HG03354 (cell line): Measurements from ENCODE around the gene LBH.

Experiments
- ATAC-seq: cut with Tn5 transposase; IDR thresholded peaks from one replicate; pipeline ENCODE4 v1.9.1; 2021; ENCODE audit warnings: mild to moderate bottlenecking; ENCODE audit not compliant: unreplicated experiment, poor library complexity, severe bottlenecking

Gene LBH

DNA sequence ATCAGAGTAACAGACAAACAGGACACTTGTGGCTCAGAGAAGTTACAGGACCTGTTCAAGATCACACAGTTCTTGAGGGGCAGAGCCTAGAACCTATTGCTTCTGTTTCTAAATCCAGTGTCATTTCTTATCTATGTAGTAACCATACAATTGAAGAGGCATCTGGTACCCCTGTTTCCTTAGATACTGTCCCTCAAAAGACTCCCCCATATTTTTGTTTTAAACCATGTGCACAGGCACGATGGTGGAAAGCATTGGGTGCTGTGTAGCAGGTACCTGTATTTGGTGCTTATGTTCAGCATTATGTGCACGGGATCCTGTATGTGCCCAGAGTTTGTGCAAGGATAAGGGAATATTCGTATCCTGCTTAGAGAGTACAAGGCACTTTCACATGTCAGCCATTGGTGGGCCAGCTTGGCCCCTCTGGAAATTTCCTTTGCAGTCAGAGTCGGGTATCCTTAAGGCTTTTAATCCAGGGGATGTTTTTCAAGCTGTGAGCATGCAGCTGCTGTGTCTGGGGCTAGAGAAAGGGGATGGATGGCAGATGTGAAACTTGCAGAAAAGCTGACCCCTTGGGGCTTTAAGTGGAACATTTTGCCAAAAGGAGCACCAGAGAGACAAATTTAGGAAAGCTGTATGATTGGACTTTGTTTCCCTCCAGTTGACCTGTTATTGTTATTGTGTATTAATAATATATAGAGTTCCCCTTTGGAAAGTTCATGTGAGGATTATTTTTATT, 2.1 kb downstream of the LBH start:
- ATAC-seq, result no peak

- ATAC-seq, result no peak
Observed at GRCh38 chr2:30234180-30234971, 3.0 kb downstream of the LBH start.

DNA sequence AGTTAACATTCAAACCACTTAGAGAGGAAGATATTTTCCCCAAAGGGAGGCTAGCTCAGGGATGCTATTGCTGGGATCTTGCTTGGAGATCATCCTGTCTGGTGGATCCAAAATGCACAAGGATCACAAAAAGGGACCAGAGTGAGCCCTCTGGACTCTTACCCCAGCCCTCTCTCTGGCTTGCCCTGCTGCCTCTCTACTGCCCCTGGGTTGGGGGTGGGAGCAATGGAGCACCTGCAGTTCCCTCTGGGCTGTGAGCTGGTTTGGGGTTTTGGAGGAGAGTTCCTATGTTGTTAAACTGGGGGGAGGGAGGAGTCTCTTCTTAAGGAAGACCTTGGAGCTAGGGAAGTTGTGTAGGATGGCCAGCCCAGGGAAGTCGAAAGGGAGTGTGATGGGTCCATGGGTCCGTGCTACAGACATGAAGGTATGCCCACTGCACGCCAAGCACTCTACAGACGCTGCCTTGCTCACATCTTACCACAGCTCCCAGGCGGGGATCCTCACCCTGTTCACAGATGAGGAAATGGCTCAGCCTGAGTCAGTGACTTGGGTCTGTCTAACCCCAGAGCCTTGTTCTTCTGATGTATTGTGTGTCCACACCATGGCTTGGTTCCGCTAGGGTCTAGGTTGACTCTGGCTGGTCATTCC, 3.8 kb downstream of the LBH start:
- no peak for ATAC-seq

DNA sequence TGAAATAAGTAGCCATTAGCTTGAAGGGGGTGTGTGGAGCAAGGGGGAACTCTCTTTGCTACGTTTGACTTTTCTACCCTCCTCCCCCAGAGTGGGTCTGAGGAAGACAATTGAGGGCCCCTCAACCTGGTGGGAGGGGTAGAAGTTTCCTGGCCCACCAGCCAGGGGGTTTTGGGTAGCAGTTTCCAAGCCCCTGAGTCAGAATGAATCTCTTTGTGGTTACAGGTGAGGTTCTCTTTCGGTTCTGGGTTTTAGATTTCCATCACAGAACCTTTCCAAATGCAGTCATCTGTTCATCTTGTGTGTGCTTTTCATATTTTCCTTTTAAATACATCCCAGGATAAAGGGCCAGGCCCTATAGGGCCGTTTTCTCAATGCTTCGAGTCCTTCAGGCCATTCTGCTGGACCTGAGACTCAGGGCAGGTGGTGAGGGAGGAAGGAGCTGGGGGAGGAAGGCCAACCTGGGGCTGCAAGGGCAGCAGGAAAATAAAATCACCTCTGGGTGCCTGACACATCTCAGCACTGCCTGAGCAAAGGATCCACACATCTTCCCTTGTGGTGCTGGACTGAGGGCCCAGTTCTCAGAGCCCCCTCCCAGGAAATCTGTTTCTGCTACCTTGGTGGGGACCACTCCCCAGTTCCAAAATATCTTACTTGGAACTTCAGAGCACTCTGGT, 4.7 kb downstream of the LBH start:
- ATAC-seq, result no peak

- ATAC-seq, result no peak
Observed at GRCh38 chr2:30236591-30237238, 5.4 kb downstream of the LBH start.

GRCh38 chr2:30237239-30237965, 6.1 kb downstream of the LBH start:
- no peak for ATAC-seq

- no peak for ATAC-seq
Observed at GRCh38 chr2:30237966-30238800, 6.8 kb downstream of the LBH start.

DNA sequence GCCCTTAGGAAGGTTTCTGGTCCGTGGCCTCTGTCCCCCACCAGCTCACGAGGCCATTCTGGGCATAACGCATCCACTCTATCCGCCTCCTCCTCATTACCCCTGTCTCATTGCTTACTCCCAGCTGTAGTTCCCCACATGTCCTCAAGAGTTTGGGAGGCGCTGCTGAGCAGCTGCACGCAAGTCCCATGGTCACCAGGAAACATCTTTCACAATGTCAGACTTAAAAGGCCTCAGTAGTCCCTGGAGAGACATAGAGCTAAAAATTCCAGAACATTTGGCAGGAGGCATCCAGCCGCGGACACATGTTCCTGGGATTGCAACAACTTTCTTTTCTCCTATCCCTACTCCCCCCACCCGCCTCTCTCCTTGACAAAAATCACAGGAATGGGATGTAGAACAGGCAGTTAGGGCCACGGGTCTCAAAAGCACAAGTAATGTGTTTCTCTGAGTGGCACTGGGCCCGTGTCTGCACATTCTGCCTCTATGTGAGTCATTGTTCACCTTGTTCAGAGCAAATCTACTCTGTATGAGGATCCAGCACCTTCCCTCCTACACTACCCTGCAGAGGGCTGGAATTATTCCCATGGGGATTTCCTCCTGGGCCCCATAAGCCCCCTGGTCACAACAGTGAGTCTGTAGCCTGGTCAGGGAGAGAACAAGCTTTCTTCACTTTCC, 8.1 kb downstream of the LBH start:
- no peak for ATAC-seq

DNA sequence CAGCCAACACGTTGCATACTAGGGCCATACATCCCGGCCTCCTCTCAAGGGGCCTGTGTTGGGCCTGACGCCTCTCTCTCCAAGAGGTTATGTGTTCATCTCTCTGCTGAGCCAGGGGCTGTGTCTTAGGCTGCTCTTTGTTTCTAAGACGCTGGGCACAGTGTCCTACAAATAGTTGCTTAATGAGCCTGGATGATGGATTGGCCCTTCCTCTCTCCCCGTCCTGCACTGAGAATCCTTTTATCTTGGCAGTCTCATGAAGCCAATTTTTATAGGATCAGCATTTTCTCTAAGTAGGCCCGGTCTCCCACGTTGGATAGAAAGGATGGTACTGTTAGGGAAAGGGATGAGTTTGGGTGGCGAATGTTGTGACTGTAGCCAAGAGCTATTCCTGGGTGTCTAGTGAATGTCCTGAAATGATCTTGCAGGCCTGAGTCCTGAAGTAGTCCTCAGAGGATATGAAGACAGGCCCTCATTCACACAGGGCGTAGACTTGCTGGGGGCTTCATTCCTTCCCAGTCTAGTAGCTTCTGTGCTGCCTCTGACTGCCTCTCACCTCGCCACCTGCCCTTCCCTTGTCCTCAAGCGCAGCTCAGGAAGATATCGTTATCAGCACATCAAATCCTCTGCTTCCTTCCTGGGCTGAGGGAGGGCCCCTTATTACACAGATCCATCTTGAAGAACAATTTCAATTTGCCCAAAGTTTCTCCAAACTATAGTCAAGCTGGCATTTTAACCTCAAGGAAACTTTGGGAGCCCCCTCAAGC, 8.8 kb downstream of the LBH start:
- ATAC-seq, result no peak

DNA sequence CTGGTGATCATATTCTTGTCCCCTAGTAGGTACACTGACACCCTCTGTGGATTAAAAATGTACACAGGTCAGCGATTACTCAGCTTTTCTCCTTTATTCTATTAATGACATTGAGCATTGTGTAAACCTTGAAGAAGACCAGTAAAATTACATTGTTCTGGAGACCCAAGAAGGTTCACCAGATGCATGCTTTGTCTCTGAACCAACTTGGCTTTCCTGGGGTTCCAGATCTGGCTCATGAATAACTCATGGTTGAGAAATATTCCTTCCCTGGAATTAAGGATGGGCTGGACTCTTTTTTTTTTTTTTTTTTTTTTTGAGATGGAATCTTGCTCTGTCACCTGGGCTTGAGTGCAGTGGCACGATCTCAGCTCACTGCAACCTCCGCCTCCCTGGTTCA, 11.9 kb downstream of the LBH start:
- ATAC-seq, result no peak

DNA sequence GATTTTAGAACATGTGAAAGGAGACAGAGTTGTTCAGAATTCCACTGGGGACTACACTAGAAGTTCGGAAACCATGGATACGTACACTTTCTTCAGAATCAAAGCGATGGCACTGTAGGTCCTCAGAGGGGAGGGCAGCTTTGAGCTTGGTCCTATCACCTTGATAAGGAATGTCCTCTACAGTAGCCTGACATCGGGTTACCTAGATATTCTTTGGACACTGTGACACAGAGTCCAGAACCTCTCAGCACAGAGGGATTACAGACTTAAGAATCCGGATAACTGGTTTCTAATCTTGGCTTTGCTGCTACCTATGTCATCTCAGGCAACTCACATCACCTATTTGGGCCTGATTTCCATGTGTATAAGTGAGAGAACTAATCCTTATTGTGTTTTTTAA, 14.0 kb downstream of the LBH start:
- no peak for ATAC-seq

DNA sequence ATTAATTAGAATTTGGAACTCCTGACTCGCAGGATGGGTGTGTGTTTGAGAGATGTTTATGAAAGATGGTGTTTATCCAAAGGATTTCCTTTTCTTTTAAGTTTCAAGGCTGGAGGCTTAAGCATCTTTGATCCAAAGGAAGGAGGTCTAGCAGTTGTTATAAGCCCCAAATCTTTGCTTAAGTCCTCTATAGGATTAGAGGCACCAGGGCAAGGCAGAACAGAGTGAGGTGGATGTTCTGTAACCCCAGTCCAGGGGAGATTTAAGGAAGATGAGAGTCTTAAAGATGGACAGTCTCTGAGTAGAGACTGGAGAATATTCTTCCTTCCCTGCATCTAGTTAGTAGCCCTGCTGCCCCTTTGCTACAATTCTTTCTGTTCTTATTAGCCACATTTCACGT, 17.5 kb downstream of the LBH start:
- ATAC-seq, result no peak

GRCh38 chr2:30249354-30249753, 18.0 kb downstream of the LBH start:
- no peak for ATAC-seq

DNA sequence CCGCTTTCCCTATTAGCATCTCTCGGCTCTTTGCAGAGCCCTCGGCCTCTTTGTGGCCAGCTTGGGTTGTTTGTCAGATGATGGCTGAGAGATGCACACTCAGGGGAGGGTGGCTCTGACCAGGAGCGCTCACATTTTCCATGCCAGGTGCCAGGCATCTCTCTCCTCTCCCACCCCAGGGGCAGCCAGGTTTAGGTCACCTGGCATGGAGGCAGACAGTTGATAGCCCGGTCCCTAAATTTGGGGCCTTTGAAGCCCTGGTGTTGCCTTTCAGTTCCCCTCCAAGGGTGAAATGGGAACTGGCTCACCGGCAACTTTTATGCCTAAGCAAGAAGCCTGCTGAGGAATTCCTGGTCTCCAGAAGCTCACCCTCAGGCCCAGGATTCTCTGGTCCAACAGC, 19.1 kb downstream of the LBH start:
- ATAC-seq, result no peak

DNA sequence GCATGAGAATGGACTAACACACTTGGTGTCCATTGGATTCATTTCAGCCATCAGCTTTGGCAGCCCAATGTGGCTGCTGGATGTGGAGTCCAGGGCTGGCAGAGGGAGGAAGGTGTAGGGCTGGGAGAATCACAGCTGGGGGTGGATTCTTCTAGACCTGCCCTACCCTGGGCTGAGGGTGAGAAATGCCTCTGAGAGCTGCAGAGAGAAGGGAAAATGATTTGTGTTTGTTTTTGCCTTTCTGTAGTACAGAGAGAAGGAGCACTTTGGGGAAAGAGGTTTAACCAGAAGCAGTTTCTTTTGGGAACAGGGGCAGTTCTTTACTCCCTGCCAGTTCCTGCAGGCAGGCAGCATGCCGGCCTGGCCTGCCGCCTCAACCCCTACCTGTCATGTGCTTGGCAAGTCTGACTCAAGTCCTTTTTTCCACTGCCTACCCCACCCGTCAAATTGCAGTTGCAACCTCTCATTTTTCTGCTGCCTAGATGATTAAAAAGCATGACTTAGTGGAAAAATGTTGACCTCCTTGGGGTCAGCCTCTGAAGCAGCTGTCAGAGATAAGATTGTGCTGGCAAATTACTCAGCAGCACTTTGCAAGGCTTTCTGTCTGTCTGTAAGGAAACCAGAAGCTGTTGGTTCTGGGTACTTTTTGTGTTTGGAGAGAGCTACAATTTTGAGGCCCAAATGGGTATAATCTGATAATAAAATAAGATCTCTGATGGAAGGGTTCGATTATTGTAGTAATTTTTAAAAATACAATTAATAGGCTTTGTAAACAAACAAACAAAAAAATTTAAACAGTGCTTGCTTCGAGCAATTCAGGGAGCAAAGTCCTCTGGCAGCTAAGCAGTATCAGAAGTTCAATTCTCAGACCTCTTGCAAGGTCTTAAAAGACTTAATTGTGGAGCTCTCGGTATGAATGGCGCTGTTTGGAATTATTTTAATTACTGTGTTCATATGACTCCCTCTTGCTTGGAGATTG, 21.7 kb downstream of the LBH start:
- ATAC-seq, result no peak
